PFSK-1 (cell line): ENCODE results near the gene TP63.

Experiments used
- POLR2AphosphoS5 ChIP-seq: IDR thresholded peaks from 2 replicates; pipeline ENCODE4 v1.6.1; 2012; ENCODE audit warnings: low read depth, mild to moderate bottlenecking, control low read depth, low read length, moderate library complexity
- SIN3A ChIP-seq: IDR thresholded peaks from 2 replicates; pipeline ENCODE4 v1.6.1; 2012; ENCODE audit warnings: mild to moderate bottlenecking, low read length, moderate library complexity, borderline replicate concordance; ENCODE audit not compliant: insufficient read depth
- TAF1 ChIP-seq: IDR thresholded peaks from 2 replicates; pipeline ENCODE4 v1.6.1; 2012; ENCODE audit warnings: low read length, control low read depth, borderline replicate concordance; ENCODE audit not compliant: insufficient read depth
- TF ChIP-seq, protein P1 (sequence below), 2 experiments: IDR thresholded peaks; 2 replicates each; pipeline versions ENCODE4 v1.6.1 to v1.8.0; 2011 to 2012; ENCODE audit warnings: low read depth in 2 of 2, low read length in 2 of 2, control low read depth in 1 of 2, inconsistent platforms in 1 of 2, mild to moderate bottlenecking in 1 of 2, moderate library complexity in 1 of 2; ENCODE audit not compliant: insufficient read depth in 1 of 2

DNA sequence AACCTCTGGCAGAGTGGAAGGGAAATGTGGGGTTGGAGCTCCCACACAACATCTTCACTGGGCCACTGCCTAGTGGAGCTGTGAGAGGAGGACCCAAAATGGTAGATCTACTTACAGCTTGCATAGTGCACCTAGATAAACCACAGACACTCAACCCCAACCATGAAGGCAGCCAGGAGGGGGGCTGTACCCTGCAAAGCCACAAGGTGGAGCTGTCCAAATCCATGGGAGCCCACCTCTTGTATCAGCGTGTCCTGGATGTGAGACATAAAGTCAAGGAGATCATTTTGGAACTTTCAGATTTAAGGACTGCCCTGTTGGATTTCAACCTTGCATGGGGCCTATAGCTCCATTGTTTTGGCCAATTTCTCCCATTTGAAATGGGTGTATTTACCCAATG lies 20.9 kb downstream of the TP63 start:
- TF ChIP-seq POLR2AphosphoS5: no peak
- TF ChIP-seq TAF1: no peak
- TF ChIP-seq SIN3A: no peak
- TF ChIP-seq, protein P1, sequence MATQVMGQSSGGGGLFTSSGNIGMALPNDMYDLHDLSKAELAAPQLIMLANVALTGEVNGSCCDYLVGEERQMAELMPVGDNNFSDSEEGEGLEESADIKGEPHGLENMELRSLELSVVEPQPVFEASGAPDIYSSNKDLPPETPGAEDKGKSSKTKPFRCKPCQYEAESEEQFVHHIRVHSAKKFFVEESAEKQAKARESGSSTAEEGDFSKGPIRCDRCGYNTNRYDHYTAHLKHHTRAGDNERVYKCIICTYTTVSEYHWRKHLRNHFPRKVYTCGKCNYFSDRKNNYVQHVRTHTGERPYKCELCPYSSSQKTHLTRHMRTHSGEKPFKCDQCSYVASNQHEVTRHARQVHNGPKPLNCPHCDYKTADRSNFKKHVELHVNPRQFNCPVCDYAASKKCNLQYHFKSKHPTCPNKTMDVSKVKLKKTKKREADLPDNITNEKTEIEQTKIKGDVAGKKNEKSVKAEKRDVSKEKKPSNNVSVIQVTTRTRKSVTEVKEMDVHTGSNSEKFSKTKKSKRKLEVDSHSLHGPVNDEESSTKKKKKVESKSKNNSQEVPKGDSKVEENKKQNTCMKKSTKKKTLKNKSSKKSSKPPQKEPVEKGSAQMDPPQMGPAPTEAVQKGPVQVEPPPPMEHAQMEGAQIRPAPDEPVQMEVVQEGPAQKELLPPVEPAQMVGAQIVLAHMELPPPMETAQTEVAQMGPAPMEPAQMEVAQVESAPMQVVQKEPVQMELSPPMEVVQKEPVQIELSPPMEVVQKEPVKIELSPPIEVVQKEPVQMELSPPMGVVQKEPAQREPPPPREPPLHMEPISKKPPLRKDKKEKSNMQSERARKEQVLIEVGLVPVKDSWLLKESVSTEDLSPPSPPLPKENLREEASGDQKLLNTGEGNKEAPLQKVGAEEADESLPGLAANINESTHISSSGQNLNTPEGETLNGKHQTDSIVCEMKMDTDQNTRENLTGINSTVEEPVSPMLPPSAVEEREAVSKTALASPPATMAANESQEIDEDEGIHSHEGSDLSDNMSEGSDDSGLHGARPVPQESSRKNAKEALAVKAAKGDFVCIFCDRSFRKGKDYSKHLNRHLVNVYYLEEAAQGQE (IDR thresholded peaks at IDR 0.05; ENCODE audit: insufficient read depth in 1 of 2, low read depth in 2 of 2, low read length in 2 of 2): no peak
